Loucy (cell line): Measurements from ENCODE around the gene OR52E1.

Source experiments
- H2AFZ ChIP-seq: fragments of 200-600 bp; sonication (generic); 2 replicates; pipeline ENCODE4 v1.6.0; 2016; ENCODE audit warnings: antibody characterized with exemption, mild to moderate bottlenecking, low read length, moderate library complexity
- H3F3A ChIP-seq: fragments of 200-600 bp; 2 replicates; pipeline ENCODE4 v1.6.0; 2016; ENCODE audit warnings: antibody characterized with exemption, low read depth, mild to moderate bottlenecking
- H3K27me3 ChIP-seq: fragments of 200-600 bp; sonication (generic); 2 replicates; pipeline ENCODE4 v1.6.1; 2014; ENCODE audit warnings: low read length, mild to moderate bottlenecking; ENCODE audit not compliant: insufficient read depth, poor library complexity, severe bottlenecking
- H3K36me3 ChIP-seq: fragments of 200-600 bp; sonication (generic); 2 replicates; pipeline ENCODE4 v1.6.1; 2016; ENCODE audit warnings: low read length; ENCODE audit not compliant: insufficient read depth
- H3K4me1 ChIP-seq: fragments of 200-600 bp; sonication (generic); 2 replicates; pipeline ENCODE4 v1.5.1; 2014; ENCODE audit warnings: low read length, mild to moderate bottlenecking; ENCODE audit not compliant: insufficient read depth, poor library complexity, severe bottlenecking
- H3K4me2 ChIP-seq: fragments of 200-600 bp; sonication (generic); 2 replicates; pipeline ENCODE4 v1.6.0; 2014; ENCODE audit warnings: antibody characterized with exemption, low read length, low read depth, mild to moderate bottlenecking; ENCODE audit not compliant: poor library complexity, severe bottlenecking
- H3K4me3 ChIP-seq: fragments of 200-600 bp; sonication (generic); 2 replicates; pipeline ENCODE4 v1.5.1; 2014; ENCODE audit warnings: low read length, mild to moderate bottlenecking, mixed read lengths; ENCODE audit not compliant: poor library complexity, severe bottlenecking
- H3K79me2 ChIP-seq: fragments of 200-600 bp; sonication (generic); 2 replicates; pipeline ENCODE4 v1.6.1; 2014; ENCODE audit warnings: low read length; ENCODE audit not compliant: insufficient read depth
- H3K9ac ChIP-seq: fragments of 200-600 bp; sonication (generic); 2 replicates; pipeline ENCODE4 v1.6.0; 2014; ENCODE audit warnings: mild to moderate bottlenecking, low read depth, low read length, moderate library complexity; ENCODE audit not compliant: poor library complexity, severe bottlenecking
- H3K9me2 ChIP-seq: fragments of 200-600 bp; sonication (generic); replicated peaks from 2 replicates; pipeline ENCODE4 v1.6.1; 2016; ENCODE audit warnings: low read depth, low read length, mixed read lengths
- H3K9me3 ChIP-seq: fragments of 200-600 bp; sonication (generic); 2 replicates; pipeline ENCODE4 v1.6.1; 2014; ENCODE audit warnings: mild to moderate bottlenecking, antibody characterized with exemption, low read length, low read depth; ENCODE audit not compliant: insufficient read depth
- H4K20me1 ChIP-seq: fragments of 200-600 bp; sonication (generic); 2 replicates; pipeline ENCODE4 v1.6.0; 2014; ENCODE audit warnings: antibody characterized with exemption, low read length, mild to moderate bottlenecking; ENCODE audit not compliant: insufficient read depth, poor library complexity, severe bottlenecking
- EZH2phosphoT487 ChIP-seq: fragments of 200-600 bp; IDR thresholded peaks from 2 replicates; pipeline ENCODE4 v1.6.1; 2018; ENCODE audit warnings: antibody characterized with exemption, mild to moderate bottlenecking, moderate library complexity, borderline replicate concordance
- TF ChIP-seq, protein P1 (sequence below): fragments of 200-600 bp; sonication (generic); conservative IDR thresholded peaks from 2 replicates; pipeline ENCODE4 v1.5.1; 2014; ENCODE audit warnings: mild to moderate bottlenecking, antibody characterized with exemption, low read length

Gene OR52E1

GRCh38 chr11:5115339-5115738 is 46.0 kb downstream of the OR52E1 start:
- Histone ChIP-seq H3K36me3 (no peaks in the 10 kb centered on the region), H3K9me3 (no peaks in the 10 kb centered on the region), H3K9me2 (no peaks in the 10 kb centered on the region), H3K4me3 (no peak overlapping the region), H3K4me2 (no peak overlapping the region), H4K20me1 (no peaks in the 10 kb centered on the region), H3K79me2 (no peaks in the 10 kb centered on the region), H3K27me3 (no peaks in the 10 kb centered on the region), H3F3A (no peaks in the 10 kb centered on the region), H3K4me1 (no peaks in the 10 kb centered on the region), H3K9ac (no peak overlapping the region), H2AFZ (no peak overlapping the region)
- TF ChIP-seq EZH2phosphoT487: no peak
- TF ChIP-seq, protein P1, sequence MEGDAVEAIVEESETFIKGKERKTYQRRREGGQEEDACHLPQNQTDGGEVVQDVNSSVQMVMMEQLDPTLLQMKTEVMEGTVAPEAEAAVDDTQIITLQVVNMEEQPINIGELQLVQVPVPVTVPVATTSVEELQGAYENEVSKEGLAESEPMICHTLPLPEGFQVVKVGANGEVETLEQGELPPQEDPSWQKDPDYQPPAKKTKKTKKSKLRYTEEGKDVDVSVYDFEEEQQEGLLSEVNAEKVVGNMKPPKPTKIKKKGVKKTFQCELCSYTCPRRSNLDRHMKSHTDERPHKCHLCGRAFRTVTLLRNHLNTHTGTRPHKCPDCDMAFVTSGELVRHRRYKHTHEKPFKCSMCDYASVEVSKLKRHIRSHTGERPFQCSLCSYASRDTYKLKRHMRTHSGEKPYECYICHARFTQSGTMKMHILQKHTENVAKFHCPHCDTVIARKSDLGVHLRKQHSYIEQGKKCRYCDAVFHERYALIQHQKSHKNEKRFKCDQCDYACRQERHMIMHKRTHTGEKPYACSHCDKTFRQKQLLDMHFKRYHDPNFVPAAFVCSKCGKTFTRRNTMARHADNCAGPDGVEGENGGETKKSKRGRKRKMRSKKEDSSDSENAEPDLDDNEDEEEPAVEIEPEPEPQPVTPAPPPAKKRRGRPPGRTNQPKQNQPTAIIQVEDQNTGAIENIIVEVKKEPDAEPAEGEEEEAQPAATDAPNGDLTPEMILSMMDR: no peak

DNA sequence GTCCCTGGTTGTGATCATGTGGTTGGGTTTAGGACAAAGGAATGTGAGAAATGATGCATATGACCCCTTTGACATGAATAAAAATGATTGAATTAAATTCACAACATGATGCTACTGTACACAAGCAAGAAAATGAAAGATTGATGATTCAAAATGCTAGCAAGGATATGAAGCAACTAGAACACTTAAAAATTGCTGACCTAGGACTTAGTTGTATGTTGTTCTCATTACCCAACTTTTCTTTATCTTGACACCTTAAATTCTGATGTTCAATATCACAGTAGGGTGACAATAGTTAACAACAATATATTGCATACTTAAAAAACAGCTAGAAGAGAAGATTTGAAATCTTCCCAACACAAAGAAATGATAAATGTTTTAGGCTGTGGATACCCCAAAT is 48.2 kb downstream of the OR52E1 start:
- Histone ChIP-seq H3K4me3 (no peak overlapping the region), H3K9ac (no peak overlapping the region), H3F3A (no peaks in the 10 kb centered on the region), H3K4me2 (no peak overlapping the region), H2AFZ (no peak overlapping the region), H3K4me1 (no peaks in the 10 kb centered on the region), H3K36me3 (no peaks in the 10 kb centered on the region), H3K79me2 (no peaks in the 10 kb centered on the region), H3K27me3 (no peaks in the 10 kb centered on the region), H3K9me3 (no peaks in the 10 kb centered on the region), H4K20me1 (no peaks in the 10 kb centered on the region), H3K9me2 (no peaks in the 10 kb centered on the region)
- TF ChIP-seq EZH2phosphoT487: no peak
- TF ChIP-seq, protein P1: no peak

GRCh38 chr11:5118893-5119292 is 49.5 kb downstream of the OR52E1 start:
- TF ChIP-seq, protein P1: no peak

More at GRCh38 chr11:5118893-5119292, 49.5 kb downstream of the OR52E1 start:
- Histone ChIP-seq H3F3A (no peaks in the 10 kb centered on the region), H3K79me2 (no peaks in the 10 kb centered on the region), H3K36me3 (no peaks in the 10 kb centered on the region), H3K9ac (no peak overlapping the region), H3K9me2 (no peaks in the 10 kb centered on the region), H3K27me3 (no peaks in the 10 kb centered on the region), H3K9me3 (no peaks in the 10 kb centered on the region), H3K4me3 (no peak overlapping the region), H3K4me1 (no peaks in the 10 kb centered on the region), H4K20me1 (no peaks in the 10 kb centered on the region), H3K4me2 (no peak overlapping the region), H2AFZ (no peak overlapping the region)
